Colonic mucosa (tissue), 4 donors: ENCODE measurements around the gene AGAP1. TPM values are rescaled to one million over a fixed set of nuclear protein-coding genes. Genes with fewer than 3 reads are reported as not detected.

Experiments
- DNase-seq: peaks from one replicate; pipeline ENCODE4 v3.0.0-alpha.2; 2020
- H3K27ac ChIP-seq: fragments of 200-600 bp; one replicate; pipeline ENCODE4 v1.8.0; 2021
- H3K27me3 ChIP-seq: fragments of 200-600 bp; one replicate; pipeline ENCODE4 v1.8.0; 2021
- H3K36me3 ChIP-seq: fragments of 200-600 bp; one replicate; pipeline ENCODE4 v1.8.0; 2021
- H3K4me1 ChIP-seq: fragments of 200-600 bp; one replicate; pipeline ENCODE4 v1.8.0; 2021; ENCODE audit warnings: mild to moderate bottlenecking
- H3K4me3 ChIP-seq: fragments of 200-600 bp; one replicate; pipeline ENCODE4 v1.8.0; 2021
- H3K9ac ChIP-seq, 2 donors: one replicate each; pipeline ENCODE4 v1.7.0; 2013; ENCODE audit warnings: control low read depth in 2 of 2, low read depth in 2 of 2, low read length in 2 of 2
- H3K9me3 ChIP-seq: fragments of 200-600 bp; one replicate; pipeline ENCODE4 v1.8.0; 2021
- intact Hi-C: fragments of 100-400 bp; cut with DNase I; formaldehyde crosslinking; loops from one replicate; pipeline ENCODE4 v1.14.1; 2022
- total RNA-seq, 2 donors: library from RNA; stranded (reverse); fragmentation: NEBNext Ultra II Directional in 1 of 2; extraction: Animal tissue kit (Norgen Biotek cat#: 25700) in 1 of 2; gene quantifications; one replicate each; pipeline ENCODE4 v1.2.1, GENCODE V29; 2021
- TF ChIP-seq, protein P1 (sequence below): fragments of 200-600 bp; IDR thresholded peaks from one replicate; pipeline ENCODE4 v1.8.0; 2022; ENCODE audit warnings: antibody characterized with exemption, mild to moderate bottlenecking
- donor health status: healthy.
- donor health status: DM: no; HTN: no; CAD: no.
- donor health status: DM: no; HTN: no; CAD: no.

AGAP1 gene
- total RNA-seq, 2 donors from 2014 or later, result 62.1 to 62.9 TPM

DNA sequence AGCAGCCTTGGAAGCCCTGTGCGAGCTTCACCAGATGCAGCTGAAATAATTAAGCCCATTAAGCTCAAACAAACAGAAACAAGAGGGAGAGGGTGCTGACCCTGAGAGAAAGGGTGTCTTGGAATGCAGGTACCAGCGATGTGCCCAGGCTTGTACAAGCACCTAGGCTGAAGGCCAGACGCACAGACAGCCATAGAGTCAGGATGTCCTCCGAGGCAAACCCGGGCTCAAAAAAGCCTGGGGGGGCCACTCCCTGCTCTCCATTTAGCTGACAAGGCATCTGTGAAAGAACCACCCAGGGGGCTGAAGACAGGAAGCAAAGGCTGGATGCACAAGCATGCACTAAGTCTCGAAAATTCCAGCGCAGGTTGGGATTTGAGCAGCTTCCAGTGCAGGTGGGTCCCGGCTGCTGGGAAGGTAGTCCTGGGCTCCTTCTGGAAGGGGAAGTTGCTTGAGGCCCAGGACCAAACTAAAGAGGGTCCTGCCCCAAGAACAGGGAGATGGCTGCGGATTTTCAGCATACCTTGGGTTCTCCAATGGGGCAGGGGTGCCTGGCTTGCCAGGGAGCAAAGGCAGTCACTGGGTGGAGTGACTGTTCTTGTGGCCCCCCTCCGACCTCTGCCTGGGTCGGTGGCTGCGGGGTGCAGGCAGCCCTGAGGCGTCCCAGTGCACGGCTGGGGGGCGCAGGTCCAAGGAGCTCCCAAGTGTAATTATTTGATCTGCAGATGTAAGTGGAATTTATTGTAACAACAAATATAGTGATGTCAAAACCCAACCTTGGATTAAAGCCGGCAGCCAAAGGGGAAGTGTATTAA lies 668.4 kb downstream of the AGAP1 start:
- intact Hi-C loops, result no loop called here
- Histone ChIP-seq H3K27me3 (peaks cover 82% of the 10 kb centered on the region), H3K9ac (no peak overlapping the region), H3K4me3 (no peak overlapping the region), H3K4me1 (peaks cover 23% of the 10 kb centered on the region), H3K9me3 (no peaks in the 10 kb centered on the region), H3K27ac (no peak overlapping the region), H3K36me3 (no peaks in the 10 kb centered on the region)
- DNase-seq, result no peak
- TF ChIP-seq, protein P1, sequence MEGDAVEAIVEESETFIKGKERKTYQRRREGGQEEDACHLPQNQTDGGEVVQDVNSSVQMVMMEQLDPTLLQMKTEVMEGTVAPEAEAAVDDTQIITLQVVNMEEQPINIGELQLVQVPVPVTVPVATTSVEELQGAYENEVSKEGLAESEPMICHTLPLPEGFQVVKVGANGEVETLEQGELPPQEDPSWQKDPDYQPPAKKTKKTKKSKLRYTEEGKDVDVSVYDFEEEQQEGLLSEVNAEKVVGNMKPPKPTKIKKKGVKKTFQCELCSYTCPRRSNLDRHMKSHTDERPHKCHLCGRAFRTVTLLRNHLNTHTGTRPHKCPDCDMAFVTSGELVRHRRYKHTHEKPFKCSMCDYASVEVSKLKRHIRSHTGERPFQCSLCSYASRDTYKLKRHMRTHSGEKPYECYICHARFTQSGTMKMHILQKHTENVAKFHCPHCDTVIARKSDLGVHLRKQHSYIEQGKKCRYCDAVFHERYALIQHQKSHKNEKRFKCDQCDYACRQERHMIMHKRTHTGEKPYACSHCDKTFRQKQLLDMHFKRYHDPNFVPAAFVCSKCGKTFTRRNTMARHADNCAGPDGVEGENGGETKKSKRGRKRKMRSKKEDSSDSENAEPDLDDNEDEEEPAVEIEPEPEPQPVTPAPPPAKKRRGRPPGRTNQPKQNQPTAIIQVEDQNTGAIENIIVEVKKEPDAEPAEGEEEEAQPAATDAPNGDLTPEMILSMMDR, result no peak

DNA sequence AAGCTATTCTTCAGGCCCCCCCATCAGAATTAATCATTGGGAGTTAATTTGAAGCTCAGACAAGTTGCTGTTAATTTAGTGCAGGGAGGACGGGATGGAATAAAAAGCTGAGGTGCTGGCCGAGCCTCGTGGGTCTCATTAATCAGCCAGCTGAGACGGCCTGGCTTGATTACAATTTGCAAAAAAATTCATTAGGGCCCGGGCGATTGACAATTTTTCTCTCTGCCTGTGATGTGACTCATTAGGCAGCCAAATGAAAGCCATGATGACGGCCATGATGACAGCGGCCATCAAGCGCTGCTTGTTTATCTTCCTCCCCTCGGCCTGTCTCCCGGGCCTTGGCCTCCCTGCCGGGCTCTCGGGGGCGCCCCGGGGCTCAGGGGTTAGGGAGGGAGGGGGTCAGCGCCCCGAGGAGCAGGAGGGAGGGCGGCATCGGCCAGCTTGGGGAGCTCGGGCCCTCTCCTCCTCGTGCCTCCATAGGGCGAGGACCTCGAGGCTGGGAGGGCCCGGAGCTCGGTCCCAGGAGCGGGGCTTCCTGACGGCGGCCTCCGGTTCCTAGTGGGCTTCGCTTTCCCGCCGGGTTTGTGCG lies 669.1 kb downstream of the AGAP1 start:
- H3K9me3 ChIP-seq, result no peaks in the 10 kb centered on the region
- TF ChIP-seq, protein P1, result no peak
- no peak overlapping the region for H3K27ac ChIP-seq
- H3K36me3 ChIP-seq, result no peaks in the 10 kb centered on the region
- peaks cover 89% of the 10 kb centered on the region for H3K27me3 ChIP-seq
- peaks cover 23% of the 10 kb centered on the region for H3K4me1 ChIP-seq
- no peak overlapping the region for H3K9ac ChIP-seq
- no peak for DNase-seq
- intact Hi-C loops, result no loop called here
- H3K4me3 ChIP-seq, result no peak overlapping the region

DNA sequence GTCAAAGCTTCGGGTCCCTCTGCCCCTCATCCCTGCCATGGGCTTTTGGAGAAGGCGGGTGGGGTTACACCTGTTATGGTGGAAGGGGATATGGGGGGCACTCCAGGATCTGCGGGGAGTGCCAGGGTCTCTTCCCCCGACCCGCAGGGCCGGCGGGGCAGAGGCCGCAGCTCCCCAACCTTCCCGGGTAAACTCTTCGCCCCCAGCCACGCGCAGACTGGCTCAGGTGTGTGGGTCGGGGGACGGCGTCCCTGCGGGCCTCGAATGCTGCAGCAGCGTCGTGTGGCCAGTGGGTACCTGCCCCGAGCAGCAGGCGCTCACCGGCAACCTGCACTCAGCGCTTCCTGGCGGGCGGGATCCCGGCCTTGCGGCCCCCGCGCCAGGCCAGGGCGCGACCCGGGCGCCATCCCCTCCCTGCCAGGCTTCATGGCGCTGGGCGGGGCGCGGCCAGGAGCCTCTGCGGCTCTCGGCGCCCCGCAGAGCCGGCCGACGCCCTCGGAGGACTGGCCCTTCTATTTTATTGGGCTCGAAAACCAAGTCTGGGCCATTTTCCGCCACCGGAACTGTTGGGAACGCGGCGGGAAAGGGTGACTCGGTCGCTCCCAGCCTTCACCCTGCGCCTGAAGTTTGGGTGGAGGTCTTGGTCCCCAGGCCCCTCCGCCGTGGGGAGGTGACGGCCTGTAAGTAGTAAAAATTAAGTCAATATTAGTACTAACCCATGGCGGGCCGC lies 669.8 kb downstream of the AGAP1 start:
- intact Hi-C loops, result no loop called here
- H3K9ac ChIP-seq, result no peak overlapping the region
- no peak overlapping the region for H3K27ac ChIP-seq
- peaks cover 94% of the 10 kb centered on the region for H3K27me3 ChIP-seq
- no peak for DNase-seq
- no peaks in the 10 kb centered on the region for H3K9me3 ChIP-seq
- peak overlapping the region; percentile 14 for H3K4me3 ChIP-seq
- H3K36me3 ChIP-seq, result no peaks in the 10 kb centered on the region
- H3K4me1 ChIP-seq, result peaks cover 23% of the 10 kb centered on the region
- TF ChIP-seq, protein P1, result no peak

DNA sequence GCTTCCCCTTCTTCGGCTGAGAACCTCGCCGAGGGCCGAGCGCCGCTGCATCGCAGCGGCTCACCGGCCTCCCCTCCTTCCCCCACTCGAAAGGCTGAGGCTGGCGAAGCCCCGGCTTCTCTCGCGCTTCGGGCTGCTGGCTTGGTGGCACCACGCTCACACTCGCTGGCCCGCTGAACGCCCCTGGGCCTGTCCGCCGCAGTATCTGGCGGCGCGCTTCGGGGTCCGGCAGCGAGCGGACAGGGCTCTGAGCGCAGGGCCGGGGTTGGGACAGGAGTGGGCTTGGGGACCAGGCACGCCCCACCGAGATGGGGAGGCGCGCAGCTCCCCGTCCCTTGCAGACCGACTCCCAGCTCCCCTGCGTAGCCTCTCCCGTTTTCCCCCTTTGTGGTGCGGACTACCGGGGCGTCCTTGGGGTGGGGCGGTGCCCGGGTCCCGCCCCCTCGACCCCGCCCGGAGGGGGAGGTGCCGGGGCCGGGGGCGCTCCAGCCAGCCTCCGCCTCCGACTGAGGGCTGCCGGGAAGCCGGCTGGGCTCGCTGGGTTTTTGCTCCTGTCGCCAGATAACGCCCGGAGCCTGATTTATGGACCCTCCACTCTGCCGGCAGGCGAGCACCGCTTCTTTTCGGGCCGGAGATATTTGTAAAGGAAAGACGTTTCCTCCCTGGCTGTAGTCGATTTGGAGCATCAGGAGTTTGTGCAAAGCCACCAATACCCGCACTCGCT lies 670.5 kb downstream of the AGAP1 start:
- Histone ChIP-seq H3K4me3 (peak overlapping the region; percentile 14), H3K4me1 (peaks cover 28% of the 10 kb centered on the region), H3K27me3 (peaks cover 94% of the 10 kb centered on the region), H3K36me3 (no peaks in the 10 kb centered on the region), H3K9me3 (no peaks in the 10 kb centered on the region), H3K27ac (no peak overlapping the region), H3K9ac (no peak overlapping the region)
- intact Hi-C loops, result no loop called here
- no peak for DNase-seq
- TF ChIP-seq, protein P1, result no peak
